Neural crest cell (in vitro differentiated cells): ENCODE data around the gene AGMAT. TPM values are rescaled to one million over a fixed set of nuclear protein-coding genes. Genes with fewer than 3 reads are reported as not detected.
A peak's percentile ranks its signal among the peaks of the same experiment; 100 is the strongest.

Source experiments
- DNase-seq: peaks from one replicate; pipeline ENCODE4 v3.0.0; 2021; ENCODE audit warnings: low read depth, mixed read lengths, low spot score
- H3K27ac Mint-ChIP-seq: one replicate; pipeline ENCODE4 v1.8.0; 2021; ENCODE audit warnings: mild to moderate bottlenecking, mixed read lengths; ENCODE audit not compliant: unreplicated experiment
- H3K27me3 Mint-ChIP-seq: 2 replicates; pipeline ENCODE4 v1.8.0; 2021; ENCODE audit warnings: low read depth, mild to moderate bottlenecking, mixed read lengths
- H3K36me3 Mint-ChIP-seq: 2 replicates; pipeline ENCODE4 v1.8.0; 2021; ENCODE audit warnings: low read depth, mild to moderate bottlenecking, mixed read lengths
- H3K4me1 Mint-ChIP-seq: 2 replicates; pipeline ENCODE4 v1.8.0; 2021; ENCODE audit warnings: mixed read lengths
- H3K4me3 Mint-ChIP-seq: one replicate; pipeline ENCODE4 v1.8.0; 2021; ENCODE audit warnings: mild to moderate bottlenecking, mixed read lengths
- H3K9me3 Mint-ChIP-seq: 2 replicates; pipeline ENCODE4 v1.8.0; 2021; ENCODE audit warnings: mixed read lengths
- total RNA-seq: library from RNA; stranded (reverse); gene quantifications from 2 replicates; pipeline ENCODE4 v1.2.1, GENCODE V29; 2021
- TF ChIP-seq, protein P1 (sequence below): fragments of 200-600 bp; sonication (generic); conservative IDR thresholded peaks from 2 replicates; pipeline ENCODE4 v1.5.0; 2021; ENCODE audit warnings: antibody characterized with exemption, mild to moderate bottlenecking

Gene AGMAT
- total RNA-seq, 1 donor from 2014 or later: 1.4 TPM

- no peak for DNase-seq
- H3K27ac Mint-ChIP-seq: peak overlapping the region; percentile 100
- H3K9me3 Mint-ChIP-seq: no peaks in the 10 kb centered on the region
- no peaks in the 10 kb centered on the region for H3K27me3 Mint-ChIP-seq
- no peaks in the 10 kb centered on the region for H3K36me3 Mint-ChIP-seq
- TF ChIP-seq, protein P1, sequence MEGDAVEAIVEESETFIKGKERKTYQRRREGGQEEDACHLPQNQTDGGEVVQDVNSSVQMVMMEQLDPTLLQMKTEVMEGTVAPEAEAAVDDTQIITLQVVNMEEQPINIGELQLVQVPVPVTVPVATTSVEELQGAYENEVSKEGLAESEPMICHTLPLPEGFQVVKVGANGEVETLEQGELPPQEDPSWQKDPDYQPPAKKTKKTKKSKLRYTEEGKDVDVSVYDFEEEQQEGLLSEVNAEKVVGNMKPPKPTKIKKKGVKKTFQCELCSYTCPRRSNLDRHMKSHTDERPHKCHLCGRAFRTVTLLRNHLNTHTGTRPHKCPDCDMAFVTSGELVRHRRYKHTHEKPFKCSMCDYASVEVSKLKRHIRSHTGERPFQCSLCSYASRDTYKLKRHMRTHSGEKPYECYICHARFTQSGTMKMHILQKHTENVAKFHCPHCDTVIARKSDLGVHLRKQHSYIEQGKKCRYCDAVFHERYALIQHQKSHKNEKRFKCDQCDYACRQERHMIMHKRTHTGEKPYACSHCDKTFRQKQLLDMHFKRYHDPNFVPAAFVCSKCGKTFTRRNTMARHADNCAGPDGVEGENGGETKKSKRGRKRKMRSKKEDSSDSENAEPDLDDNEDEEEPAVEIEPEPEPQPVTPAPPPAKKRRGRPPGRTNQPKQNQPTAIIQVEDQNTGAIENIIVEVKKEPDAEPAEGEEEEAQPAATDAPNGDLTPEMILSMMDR: no peak
- peak overlapping the region; percentile 91 for H3K4me3 Mint-ChIP-seq
- peaks cover 48% of the 10 kb centered on the region for H3K4me1 Mint-ChIP-seq
These were observed 59.5 kb downstream of the AGMAT start for GRCh38 chr1:15525050-15526020.

- peak overlapping the region; percentile 100 for H3K27ac Mint-ChIP-seq
- TF ChIP-seq, protein P1: no peak
- no peaks in the 10 kb centered on the region for H3K36me3 Mint-ChIP-seq
- peak; percentile 99 for DNase-seq
- peak overlapping the region; percentile 91 for H3K4me3 Mint-ChIP-seq
- no peaks in the 10 kb centered on the region for H3K9me3 Mint-ChIP-seq
- H3K4me1 Mint-ChIP-seq: peaks cover 49% of the 10 kb centered on the region
- H3K27me3 Mint-ChIP-seq: no peaks in the 10 kb centered on the region
These were observed 60.4 kb downstream of the AGMAT start for GRCh38 chr1:15524283-15525049.

DNA sequence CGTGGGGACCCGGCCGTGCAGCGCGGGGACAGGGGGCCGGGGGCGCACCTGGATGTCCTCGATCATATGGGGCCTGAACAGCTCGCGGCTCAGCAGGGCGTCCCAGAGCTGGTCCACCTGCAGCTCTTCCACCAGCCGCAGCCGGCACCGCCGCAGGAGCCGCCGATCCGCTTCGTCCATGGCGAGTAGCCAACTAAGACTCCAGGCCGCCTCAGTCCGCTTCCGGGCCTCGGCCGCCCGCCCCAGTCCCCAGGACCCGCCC, 60.9 kb downstream of the AGMAT start, which contains the start of gene CASP9:
Gene CASP9 (minus strand): TSS at position 195 of the 262 bp plus-strand sequence. CDS start 15 bp downstream, at position 180.
- H3K36me3 Mint-ChIP-seq: no peaks in the 10 kb centered on the region
- peak within 1 kb of the TSS; percentile 100 for H3K27ac Mint-ChIP-seq
- H3K4me3 Mint-ChIP-seq: peak within 1 kb of the TSS; percentile 91
- no peaks in the 10 kb centered on the region for H3K27me3 Mint-ChIP-seq
- TF ChIP-seq, protein P1: no peak
- H3K9me3 Mint-ChIP-seq: no peaks in the 10 kb centered on the region
- DNase-seq: no peak
- H3K4me1 Mint-ChIP-seq: peaks cover 49% of the 10 kb centered on the region

DNA sequence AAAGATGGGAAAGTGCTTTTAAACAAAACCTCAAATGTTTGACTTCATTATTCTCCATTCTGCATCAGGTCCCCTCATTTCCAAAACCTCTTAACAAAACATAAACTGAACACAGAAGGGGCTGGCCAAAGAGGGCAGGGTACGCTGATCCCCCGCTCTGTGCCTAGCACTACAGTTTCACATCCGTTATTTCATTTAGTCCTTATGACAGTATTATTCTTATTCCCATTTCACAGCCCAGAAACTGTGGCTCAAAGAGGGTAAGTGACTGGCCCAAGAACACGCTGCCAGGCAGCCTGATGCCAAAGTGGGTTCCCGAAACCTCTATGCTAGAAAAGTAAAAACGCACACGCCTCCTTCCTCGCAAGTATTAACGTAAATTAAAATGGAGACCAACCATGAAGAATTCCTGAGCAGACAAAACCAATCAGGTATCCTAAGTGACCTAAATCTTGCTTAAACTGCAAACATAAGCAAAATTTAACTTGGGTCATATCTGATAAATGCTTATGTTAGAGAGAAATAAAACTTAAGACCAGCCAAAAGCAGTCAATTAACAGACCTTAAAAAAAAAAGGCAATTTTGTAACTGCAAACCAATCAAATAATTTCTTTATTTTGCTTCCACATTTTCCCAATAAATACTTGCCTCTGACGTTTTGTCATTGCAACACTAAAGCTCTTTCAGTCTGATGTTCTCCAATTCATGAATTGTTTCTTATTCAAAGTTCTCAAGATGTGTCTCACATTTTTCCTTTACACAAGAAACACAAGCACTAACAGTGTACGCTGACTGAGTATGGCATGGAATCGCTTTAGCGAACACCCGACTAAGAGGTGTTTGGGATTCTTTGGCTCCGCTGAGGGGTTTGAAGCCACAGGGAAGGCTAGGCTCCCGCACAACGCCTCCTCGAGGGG, 61.5 kb downstream of the AGMAT start:
- H3K27me3 Mint-ChIP-seq: no peaks in the 10 kb centered on the region
- H3K9me3 Mint-ChIP-seq: no peaks in the 10 kb centered on the region
- H3K36me3 Mint-ChIP-seq: no peaks in the 10 kb centered on the region
- no peak for DNase-seq
- TF ChIP-seq, protein P1: no peak
- peak overlapping the region; percentile 91 for H3K4me3 Mint-ChIP-seq
- peak overlapping the region; percentile 98 for H3K27ac Mint-ChIP-seq
- H3K4me1 Mint-ChIP-seq: peaks cover 44% of the 10 kb centered on the region

DNA sequence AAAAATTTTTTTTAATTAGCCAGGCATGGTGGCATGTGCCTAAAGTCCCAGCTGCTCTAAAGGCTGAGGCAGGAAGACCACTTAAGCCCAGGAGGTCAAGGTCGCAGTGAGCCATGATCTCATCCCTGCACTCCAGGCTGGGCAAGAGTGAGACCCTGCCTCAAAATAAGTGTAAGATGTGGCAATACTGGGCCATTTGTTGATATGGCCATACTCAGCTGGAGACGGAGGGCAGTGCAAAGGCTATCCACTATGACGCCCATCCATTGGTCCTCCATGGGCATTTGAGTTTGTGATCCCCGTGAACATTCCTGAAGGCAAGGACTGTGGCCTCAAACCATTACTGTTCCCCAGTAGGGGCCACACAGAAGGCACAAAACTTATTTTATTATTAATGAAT, 62.3 kb downstream of the AGMAT start:
- H3K36me3 Mint-ChIP-seq: no peaks in the 10 kb centered on the region
- DNase-seq: no peak
- H3K9me3 Mint-ChIP-seq: no peaks in the 10 kb centered on the region
- TF ChIP-seq, protein P1: no peak
- H3K4me3 Mint-ChIP-seq: peak overlapping the region; percentile 91
- H3K4me1 Mint-ChIP-seq: peaks cover 38% of the 10 kb centered on the region
- H3K27ac Mint-ChIP-seq: no peak overlapping the region
- H3K27me3 Mint-ChIP-seq: no peaks in the 10 kb centered on the region
